Neural cell (in vitro differentiated cells): ENCODE measurements around the gene FASTKD1.
"Not testable (repeated sequence)": the region's sequence is repeated elsewhere in the genome, so short reads cannot be mapped to it uniquely, and the experiment has no call there.

ENCODE experiments used
- CTCF ChIP-seq: fragments of 450-650 bp; IDR thresholded peaks from 2 replicates; pipeline ENCODE4 v1.5.1; 2014; ENCODE audit warnings: antibody characterized with exemption, mild to moderate bottlenecking, moderate library complexity; ENCODE audit not compliant: poor library complexity, severe bottlenecking
- EP300 ChIP-seq: fragments of 450-650 bp; conservative IDR thresholded peaks from 2 replicates; pipeline ENCODE4 v1.6.1; 2014; ENCODE audit warnings: antibody characterized with exemption, mild to moderate bottlenecking, moderate library complexity; ENCODE audit not compliant: poor library complexity, severe bottlenecking
- EZH2 ChIP-seq: fragments of 200-600, 300-800 bp; shearing (Covaris generic), sonication (generic); IDR thresholded peaks from 2 replicates; pipeline ENCODE4 v1.6.1; 2014; ENCODE audit warnings: antibody characterized with exemption, low read length, borderline replicate concordance, mild to moderate bottlenecking; ENCODE audit not compliant: insufficient read depth, poor library complexity, severe bottlenecking
- MXI1 ChIP-seq: fragments of 450-650 bp; conservative IDR thresholded peaks from 2 replicates; pipeline ENCODE4 v1.6.1; 2014; ENCODE audit warnings: antibody characterized with exemption, mild to moderate bottlenecking; ENCODE audit not compliant: poor library complexity, severe bottlenecking
- RAD21 ChIP-seq: fragments of 450-650 bp; conservative IDR thresholded peaks from 2 replicates; pipeline ENCODE4 v1.6.1; 2014; ENCODE audit warnings: antibody characterized with exemption, mild to moderate bottlenecking, moderate library complexity

GRCh38 chr2:169514758-169515157 is 58.9 kb downstream of the FASTKD1 start:
- not testable (repeated sequence) for TF ChIP-seq CTCF, MXI1, RAD21, EZH2, EP300
